ENCODE data around the gene SENP7. TPM values are rescaled to one million over a fixed set of nuclear protein-coding genes. Genes with fewer than 3 reads are reported as not detected.
"Not testable (repeated sequence)": the region's sequence is repeated elsewhere in the genome, so short reads cannot be mapped to it uniquely, and the experiment has no call there.

The SENP7 gene
- total RNA-seq, 4 donors from 2014 or later = 8.8 to 52.5 (median 15.1) TPM

DNA sequence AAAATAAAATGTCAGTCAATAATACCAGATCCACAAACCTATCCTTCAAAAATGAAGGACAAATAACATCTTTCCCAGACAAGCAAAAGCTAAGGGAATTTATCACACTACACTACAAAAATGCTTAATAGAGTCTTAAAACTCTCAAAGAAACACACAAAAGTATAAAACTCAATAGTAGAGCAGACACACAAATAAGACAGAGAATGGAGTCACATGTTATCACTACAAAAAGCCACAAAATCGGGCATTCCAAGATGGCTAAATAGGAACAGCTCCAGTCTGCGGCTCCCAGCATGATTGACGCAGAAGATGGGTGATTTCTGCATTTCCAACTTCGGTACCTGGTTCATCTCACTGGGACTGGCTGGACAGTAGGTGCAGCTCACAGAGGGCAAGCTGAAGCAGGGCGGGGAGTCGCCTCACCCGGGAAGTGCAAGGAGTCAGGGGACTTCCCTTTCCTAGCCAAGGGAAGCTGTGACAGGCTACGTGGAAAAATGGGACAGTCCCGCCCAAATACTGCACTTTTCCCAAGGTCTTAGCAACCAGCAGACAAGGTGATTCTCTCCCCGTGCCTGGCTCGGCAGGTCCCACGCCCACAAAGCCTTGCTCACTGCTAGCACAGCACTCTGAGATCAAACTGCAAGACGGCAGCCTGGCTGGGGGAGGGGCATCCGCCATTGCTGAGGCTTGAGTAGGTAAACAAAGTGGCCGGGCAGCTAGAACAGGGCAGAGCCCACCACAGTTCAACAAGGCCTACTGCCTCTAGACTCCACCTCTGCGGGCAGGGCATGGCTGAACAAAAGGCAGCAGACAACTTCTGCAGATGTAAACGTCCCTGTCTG, 46.3 kb downstream of the SENP7 start:
- TF ChIP-seq, protein P1, sequence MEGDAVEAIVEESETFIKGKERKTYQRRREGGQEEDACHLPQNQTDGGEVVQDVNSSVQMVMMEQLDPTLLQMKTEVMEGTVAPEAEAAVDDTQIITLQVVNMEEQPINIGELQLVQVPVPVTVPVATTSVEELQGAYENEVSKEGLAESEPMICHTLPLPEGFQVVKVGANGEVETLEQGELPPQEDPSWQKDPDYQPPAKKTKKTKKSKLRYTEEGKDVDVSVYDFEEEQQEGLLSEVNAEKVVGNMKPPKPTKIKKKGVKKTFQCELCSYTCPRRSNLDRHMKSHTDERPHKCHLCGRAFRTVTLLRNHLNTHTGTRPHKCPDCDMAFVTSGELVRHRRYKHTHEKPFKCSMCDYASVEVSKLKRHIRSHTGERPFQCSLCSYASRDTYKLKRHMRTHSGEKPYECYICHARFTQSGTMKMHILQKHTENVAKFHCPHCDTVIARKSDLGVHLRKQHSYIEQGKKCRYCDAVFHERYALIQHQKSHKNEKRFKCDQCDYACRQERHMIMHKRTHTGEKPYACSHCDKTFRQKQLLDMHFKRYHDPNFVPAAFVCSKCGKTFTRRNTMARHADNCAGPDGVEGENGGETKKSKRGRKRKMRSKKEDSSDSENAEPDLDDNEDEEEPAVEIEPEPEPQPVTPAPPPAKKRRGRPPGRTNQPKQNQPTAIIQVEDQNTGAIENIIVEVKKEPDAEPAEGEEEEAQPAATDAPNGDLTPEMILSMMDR (IDR thresholded peaks at IDR 0.05) = no peak
- ATAC-seq (ENCODE audit: low FRiP score) (no peak), DNase-seq (ENCODE audit: low spot score) (no peak)

DNA sequence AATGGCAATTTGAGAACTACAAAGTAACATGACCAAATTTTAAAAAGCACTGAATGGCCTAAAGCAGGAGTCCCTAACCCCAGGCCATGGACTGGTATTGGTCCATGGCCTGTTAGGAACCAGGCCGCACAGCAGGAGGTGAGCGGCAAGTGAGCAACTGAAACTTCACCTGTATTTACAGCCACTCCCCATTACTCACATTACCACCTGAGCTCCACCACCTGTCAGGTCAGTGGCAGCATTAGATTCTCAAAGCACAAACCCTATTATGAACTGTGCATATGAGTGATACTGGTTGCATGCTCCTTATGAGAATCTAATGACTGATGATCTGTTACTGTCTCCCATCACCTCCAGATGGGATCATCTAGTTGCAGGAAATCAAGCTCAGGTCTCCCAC, 48.8 kb downstream of the SENP7 start:
- TF ChIP-seq, protein P1 (IDR thresholded peaks at IDR 0.05) = no peak
- no peak for ATAC-seq (ENCODE audit: low FRiP score)
- no peak for DNase-seq (ENCODE audit: low spot score)

DNA sequence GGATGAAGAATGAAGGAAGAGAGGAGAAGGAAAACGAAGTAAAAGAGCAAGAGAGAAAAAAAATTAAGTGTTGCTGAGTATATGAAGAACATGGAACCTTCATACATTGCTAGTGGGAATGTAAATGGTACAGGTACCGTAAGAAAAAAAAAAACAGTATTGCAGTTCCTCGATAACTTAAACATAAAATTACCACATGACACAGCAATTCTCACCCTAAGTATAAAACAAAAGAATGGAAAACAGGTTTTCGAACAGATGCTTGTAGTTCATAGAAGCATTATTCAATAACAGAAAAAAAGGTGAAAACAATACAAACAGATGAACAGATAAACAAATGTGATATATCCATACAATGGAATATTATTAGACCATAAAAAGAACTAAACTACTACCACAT, 51.6 kb downstream of the SENP7 start:
- DNase-seq (ENCODE audit: low spot score) = no peak
- no peak for ATAC-seq (ENCODE audit: low FRiP score)
- TF ChIP-seq, protein P1 (IDR thresholded peaks at IDR 0.05) = no peak

DNA sequence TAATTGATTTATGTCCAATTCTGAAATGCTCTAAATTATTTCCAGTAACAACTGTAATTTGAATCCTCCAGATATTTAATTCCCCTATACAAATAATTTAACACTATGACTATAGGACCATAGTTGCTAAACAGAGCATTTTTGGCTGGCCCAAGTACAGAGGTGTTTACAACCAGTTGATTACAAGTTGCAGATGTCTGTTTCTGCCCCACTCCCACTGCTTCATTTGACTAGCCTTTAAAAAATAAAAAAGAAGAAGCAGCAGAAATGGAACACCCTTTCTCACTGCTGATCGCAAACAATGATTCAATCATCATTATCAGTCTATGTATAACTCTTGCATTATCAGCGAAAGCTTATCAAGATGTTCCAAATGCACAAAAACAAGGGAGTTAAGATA, 54.6 kb downstream of the SENP7 start:
- TF ChIP-seq, protein P1 (IDR thresholded peaks at IDR 0.05) = no peak
- no peak for ATAC-seq (ENCODE audit: low FRiP score)
- no peak for DNase-seq (ENCODE audit: low spot score)

DNA sequence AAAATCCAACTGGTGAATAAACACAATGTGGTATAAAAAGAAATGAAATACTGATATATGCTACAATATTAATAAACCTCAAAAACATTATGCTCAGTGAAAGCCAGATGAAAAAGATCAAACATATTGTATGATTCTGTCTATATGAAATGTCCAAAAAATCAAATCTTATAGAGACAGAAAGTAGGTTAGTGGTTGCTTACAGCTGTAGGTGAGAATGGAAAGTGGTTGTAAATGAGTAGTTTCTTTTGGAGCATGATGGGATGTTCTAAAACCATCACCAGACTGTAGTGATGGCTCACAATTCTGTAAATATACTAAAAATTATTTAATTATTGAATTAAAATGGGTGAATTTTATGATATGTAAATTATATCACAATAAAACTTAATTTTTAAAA, 58.4 kb downstream of the SENP7 start:
- no peak for ATAC-seq (ENCODE audit: low FRiP score)
- TF ChIP-seq, protein P1 (IDR thresholded peaks at IDR 0.05) = no peak
- no peak for DNase-seq (ENCODE audit: low spot score)

DNA sequence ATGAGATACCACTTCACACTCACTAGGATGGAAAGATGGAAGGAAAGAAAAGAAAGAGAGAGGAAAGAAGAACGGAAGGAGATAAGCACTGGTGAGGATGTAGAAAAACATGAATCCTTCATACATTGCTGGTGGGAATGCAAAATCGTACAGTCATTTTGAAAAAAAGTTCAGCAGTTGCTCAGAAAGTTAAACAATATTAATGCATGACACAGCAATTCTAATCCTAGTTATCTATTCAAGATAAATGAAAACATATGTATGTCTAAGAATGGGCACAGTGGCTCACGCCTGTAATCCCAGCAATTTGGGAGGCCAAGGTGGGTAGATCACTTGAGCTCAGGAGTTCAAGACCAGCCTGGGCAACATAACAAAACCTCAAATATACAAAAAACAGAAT, 59.1 kb downstream of the SENP7 start:
- TF ChIP-seq, protein P1 (IDR thresholded peaks at IDR 0.05) = no peak
- DNase-seq (ENCODE audit: low spot score) (no peak), ATAC-seq (ENCODE audit: low FRiP score) (no peak)

DNA sequence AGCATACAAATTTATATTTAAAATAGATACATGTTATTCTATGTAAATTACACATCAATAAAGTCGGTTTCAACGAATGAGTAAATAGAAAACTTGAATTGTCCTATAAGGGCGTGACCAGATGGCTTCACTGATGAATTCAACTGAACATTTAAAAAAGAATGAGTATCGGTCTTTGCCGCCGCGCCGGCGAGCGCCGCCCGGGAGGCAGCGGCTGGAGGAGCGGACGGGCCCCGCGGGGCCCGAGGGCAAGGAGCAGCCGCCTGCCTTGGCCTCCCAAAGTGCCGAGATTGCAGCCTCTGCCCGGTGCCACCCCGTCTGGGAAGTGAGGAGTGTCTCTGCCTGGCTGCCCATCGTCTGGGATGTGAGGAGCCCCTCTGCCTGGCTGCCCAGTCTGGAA, 74.4 kb downstream of the SENP7 start:
- not testable (repeated sequence) for ATAC-seq (ENCODE audit: low FRiP score)

More for the DNA sequence above, 74.4 kb downstream of the SENP7 start:
- not testable (repeated sequence) for DNase-seq (ENCODE audit: low spot score)
